GM12878 (cell line): ENCODE results near the gene NCF4. TPM values are rescaled to one million over a fixed set of nuclear protein-coding genes. Genes with fewer than 3 reads are reported as not detected.

Source experiments
- BCL3 ChIP-seq: IDR thresholded peaks from 2 replicates; pipeline ENCODE4 v1.6.1; 2011; ENCODE audit warnings: borderline replicate concordance, low read depth, mild to moderate bottlenecking, moderate library complexity, low read length; ENCODE audit not compliant: insufficient read depth, poor library complexity, severe bottlenecking
- BMI1 ChIP-seq: fragments of 450-650 bp; IDR thresholded peaks from 2 replicates; pipeline ENCODE4 v1.6.1; 2016; ENCODE audit warnings: mild to moderate bottlenecking, moderate library complexity, borderline replicate concordance
- CREM ChIP-seq: IDR thresholded peaks from 2 replicates; pipeline ENCODE4 v1.6.1; 2014; ENCODE audit warnings: antibody characterized with exemption, low read depth
- E4F1 ChIP-seq: fragments of 450-650 bp; IDR thresholded peaks from 2 replicates; pipeline ENCODE4 v1.6.1; 2018; ENCODE audit warnings: borderline replicate concordance, mild to moderate bottlenecking; ENCODE audit not compliant: partially characterized antibody
- EED ChIP-seq: sonication (generic); IDR thresholded peaks from 2 replicates; pipeline ENCODE4 v1.6.1; 2016; ENCODE audit warnings: antibody characterized with exemption, low read depth
- HDGF ChIP-seq: fragments of 450-650 bp; IDR thresholded peaks from 2 replicates; pipeline ENCODE4 v1.6.1; 2016; ENCODE audit warnings: antibody characterized with exemption
- MAX ChIP-seq: IDR thresholded peaks from 2 replicates; pipeline ENCODE4 v1.6.1; 2012; ENCODE audit warnings: low read depth, low read length, improper control_type of control experiment
- NRF1 ChIP-seq: conservative IDR thresholded peaks from 2 replicates; pipeline ENCODE4 v1.6.1; 2011; ENCODE audit warnings: mild to moderate bottlenecking, low read depth, low read length, improper control_type of control experiment
- PAX8 ChIP-seq: fragments of 450-650 bp; IDR thresholded peaks from 2 replicates; pipeline ENCODE4 v1.6.1; 2017; ENCODE audit warnings: mild to moderate bottlenecking, moderate library complexity
- SMC3 ChIP-seq: IDR thresholded peaks from 2 replicates; pipeline ENCODE4 v1.6.1; 2011; ENCODE audit warnings: low read length, improper control_type of control experiment, borderline replicate concordance
- SP1 ChIP-seq: IDR thresholded peaks from one replicate; pipeline ENCODE4 v1.6.1; 2011; ENCODE audit warnings: low read depth, low read length
- SREBF1 ChIP-seq: IDR thresholded peaks from 2 replicates; pipeline ENCODE4 v1.6.1; 2012; ENCODE audit warnings: mild to moderate bottlenecking, low read length
- SRF ChIP-seq, 2 experiments: IDR thresholded peaks; 2 replicates each; pipeline ENCODE4 v1.6.1; 2011; ENCODE audit warnings: low read depth in 2 of 2, low read length in 2 of 2, mild to moderate bottlenecking in 1 of 2, moderate library complexity in 1 of 2
- SUZ12 ChIP-seq: fragments of 200-600 bp; sonication (generic); IDR thresholded peaks from one replicate; pipeline ENCODE4 v1.6.1; 2018; ENCODE audit warnings: antibody characterized with exemption, mild to moderate bottlenecking; ENCODE audit not compliant: unreplicated experiment
- TAF1 ChIP-seq: IDR thresholded peaks from 2 replicates; pipeline ENCODE4 v1.6.1; 2011; ENCODE audit warnings: mild to moderate bottlenecking, low read depth, low read length, borderline replicate concordance
- ZBED1 ChIP-seq: IDR thresholded peaks from 2 replicates; pipeline ENCODE4 v1.6.1; 2016; ENCODE audit warnings: borderline replicate concordance
- ZNF274 ChIP-seq: IDR thresholded peaks from one replicate; pipeline ENCODE4 v1.8.0; 2011; ENCODE audit not compliant: insufficient read length, insufficient read depth
- polyA plus RNA-seq, 11 experiments: library from polyadenylated mRNA; depleted of rRNA in 4 of 11; unstranded in 6 of 11; stranded (reverse) in 5 of 11; fragments of >200 nt; fragmentation: Nextera tagmentation in 4 of 11; fragmentation: Illumina TruSeq in 1 of 11; extraction: Ambion mirVana in 4 of 11; extraction: Trizol in 1 of 11; gene quantifications; 1 replicate in 1 of 11; 2 replicates in 10 of 11; pipeline versions ENCODE4 v1.2.1 to v1.2.3, GENCODE V29; 2011 to 2016; ENCODE audit warnings: inconsistent platforms in 2 of 11, missing spikeins in 2 of 11, low read depth in 1 of 11
- total RNA-seq, 4 experiments: library from RNA; depleted of rRNA in 3 of 4; stranded (reverse); fragments of >200 nt in 3 of 4; fragmentation: Illumina TruSeq in 1 of 4; extraction: Trizol in 1 of 4; gene quantifications; 2 replicates each; pipeline versions ENCODE4 v1.2.1 to v1.2.3, GENCODE V29; 2013 to 2021

Gene NCF4
- total and polyA plus RNA-seq, 10 of the 15 experiments (the other 5 are each of a cell fraction or from before 2014, with no cell fraction given) = 22.9 to 136 (median 72.5) TPM

- TF ChIP-seq SMC3 = no peak
- TF ChIP-seq PAX8 = no peak
- TF ChIP-seq SUZ12 = no peak
- no peak for TF ChIP-seq NRF1
- TF ChIP-seq BCL3 = peak; percentile 16
- TF ChIP-seq EED = no peak
- no peak for TF ChIP-seq ZBED1
- TF ChIP-seq TAF1 = no peak
- no peak for TF ChIP-seq HDGF
- TF ChIP-seq SRF (IDR thresholded peaks at IDR 0.05; ENCODE audit: low read depth in 2 of 2, low read length in 2 of 2) = no peak
- no peak for TF ChIP-seq SREBF1
- TF ChIP-seq E4F1 = no peak
- TF ChIP-seq BMI1 = no peak
- TF ChIP-seq CREM = no peak
- no peak for TF ChIP-seq MAX
- TF ChIP-seq ZNF274 = no peak
- no peak for TF ChIP-seq SP1
Measured at GRCh38 chr22:36900880-36901279, 40.1 kb downstream of the NCF4 start (continued).
